Stimulated activated CD4-positive, alpha-beta T cell treated with anti-CD3 and anti-CD28 coated beads, Interleukin-4, amount 100 ng/mL, for 24 hours (primary cell): ENCODE data around the gene LONP2.
"Not testable (repeated sequence)": the region's sequence is repeated elsewhere in the genome, so short reads cannot be mapped to it uniquely, and the experiment has no call there.

Experiments used
- DNase-seq: peaks from one replicate; pipeline ENCODE4 v3.0.0-alpha.2; 2020

The LONP2 gene

GRCh38 chr16:48347191-48347865 lies 103.2 kb downstream of the LONP2 start:
- DNase-seq, result no peak

DNA sequence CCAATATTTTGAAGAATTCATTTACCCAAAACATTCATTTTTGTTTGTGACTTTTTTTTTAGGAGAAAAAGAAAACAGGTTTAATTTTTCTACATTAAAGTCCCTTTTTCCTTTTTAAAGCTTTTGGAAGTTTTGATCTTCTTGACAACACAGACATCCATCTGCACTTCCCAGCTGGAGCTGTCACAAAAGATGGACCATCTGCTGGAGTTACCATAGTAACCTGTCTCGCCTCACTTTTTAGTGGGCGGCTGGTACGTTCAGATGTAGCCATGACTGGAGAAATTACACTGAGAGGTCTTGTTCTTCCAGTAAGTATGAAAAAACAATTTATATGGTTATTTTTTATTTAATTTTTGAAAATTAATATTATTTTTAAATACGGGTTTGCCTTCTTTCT lies 103.9 kb downstream of the LONP2 start:
- no peak for DNase-seq

DNA sequence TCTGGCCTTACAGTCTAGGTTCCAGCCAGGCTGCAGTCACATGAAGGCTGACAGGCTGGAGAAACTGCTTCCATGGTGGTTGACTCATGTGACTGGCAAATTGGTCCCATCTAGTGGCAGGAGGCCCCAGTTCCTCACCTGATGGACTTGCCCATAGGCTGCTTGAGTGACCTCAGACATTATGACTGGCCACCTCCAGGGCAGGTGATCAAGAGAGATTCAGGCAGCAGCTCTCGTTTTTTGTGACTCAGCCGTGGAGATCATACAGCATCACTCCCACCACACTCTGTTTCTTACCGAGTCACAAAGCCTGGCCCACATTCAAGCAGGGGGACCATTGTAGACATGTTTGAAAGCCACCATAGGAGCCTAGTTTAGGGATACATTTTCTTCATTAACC lies 106.6 kb downstream of the LONP2 start:
- no peak for DNase-seq

DNA sequence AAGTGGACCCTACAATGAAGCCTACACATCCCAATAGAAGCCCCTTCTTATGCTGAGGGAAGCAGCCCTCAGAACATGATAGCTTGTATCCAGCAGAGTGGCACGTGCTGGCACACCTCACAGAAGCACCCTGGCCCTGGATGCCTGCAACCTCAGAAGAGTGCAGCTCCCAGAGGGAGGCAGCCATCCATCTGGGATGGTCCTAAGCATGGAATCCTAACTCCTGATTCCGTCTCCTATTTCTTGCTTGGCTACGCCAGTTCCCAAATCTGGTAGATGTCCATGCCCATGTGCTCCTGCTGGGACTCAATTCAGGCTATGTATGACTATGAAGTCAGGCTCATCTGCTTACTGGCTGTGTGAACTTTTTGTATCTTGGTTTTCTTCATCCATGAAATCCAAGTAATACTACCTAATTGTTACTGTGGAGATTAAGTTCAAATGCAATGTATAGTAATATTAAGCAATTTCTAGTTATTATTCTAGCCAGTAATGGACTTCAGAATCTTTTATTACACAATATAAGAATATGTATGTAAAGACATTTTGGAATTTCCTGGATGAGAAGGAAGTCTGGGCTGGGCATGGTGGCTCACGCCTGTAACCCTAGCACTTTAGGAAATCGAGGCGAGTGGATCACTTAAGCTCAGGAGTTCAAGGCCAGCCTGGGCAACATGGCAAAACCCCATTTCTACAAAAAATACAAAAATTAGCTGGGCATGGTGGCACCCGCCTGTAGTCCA lies 108.7 kb downstream of the LONP2 start:
- no peak for DNase-seq

- DNase-seq, result peak; percentile 68
These were observed 109.6 kb downstream of the LONP2 start for GRCh38 chr16:48353565-48354163.

DNA sequence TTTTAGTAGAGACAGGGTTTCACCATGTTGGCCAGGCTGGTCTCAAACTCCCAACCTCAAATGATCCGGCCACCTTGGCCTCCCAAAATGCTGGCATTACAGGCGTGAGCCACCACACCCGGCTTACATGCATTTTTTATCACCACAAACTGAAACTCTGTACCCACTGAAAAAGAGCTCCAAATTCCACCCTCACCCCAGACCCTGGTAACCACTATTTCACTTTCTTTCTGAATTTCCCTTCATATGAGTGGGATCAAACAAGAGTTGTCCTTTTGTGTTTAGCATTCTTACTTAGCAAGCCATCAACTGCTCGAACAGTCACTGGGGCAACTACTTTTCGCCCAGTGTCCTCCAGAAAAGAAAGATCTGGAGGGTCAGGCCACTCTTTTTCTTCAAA lies 110.3 kb downstream of the LONP2 start:
- DNase-seq, result not testable (repeated sequence)

- no peak for DNase-seq
These were observed 111.1 kb downstream of the LONP2 start for GRCh38 chr16:48354877-48355855.

GRCh38 chr16:48356633-48357376 lies 112.7 kb downstream of the LONP2 start:
- no peak for DNase-seq

DNA sequence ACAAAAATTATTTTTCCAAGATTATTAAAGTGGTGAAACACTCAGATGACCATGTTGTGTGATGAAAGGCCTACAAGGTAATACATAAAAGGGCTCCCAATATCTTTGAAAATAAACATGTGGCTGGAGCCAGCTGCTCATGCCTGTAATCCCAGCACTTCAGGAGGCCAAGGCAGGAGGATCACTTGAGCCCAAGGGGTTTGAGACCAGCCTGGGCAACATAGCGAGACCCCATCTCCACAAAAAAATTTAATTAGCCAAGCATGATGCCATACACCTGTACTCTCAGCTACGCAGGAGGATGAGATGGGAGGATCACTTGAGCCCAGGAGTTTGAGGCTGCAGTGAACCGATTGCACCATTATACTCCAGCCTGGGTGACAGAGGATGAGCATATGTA lies 114.3 kb downstream of the LONP2 start:
- DNase-seq, result no peak

GRCh38 chr16:48359983-48360382 lies 115.9 kb downstream of the LONP2 start:
- no peak for DNase-seq

GRCh38 chr16:48361012-48361411 lies 116.9 kb downstream of the LONP2 start:
- DNase-seq, result no peak

DNA sequence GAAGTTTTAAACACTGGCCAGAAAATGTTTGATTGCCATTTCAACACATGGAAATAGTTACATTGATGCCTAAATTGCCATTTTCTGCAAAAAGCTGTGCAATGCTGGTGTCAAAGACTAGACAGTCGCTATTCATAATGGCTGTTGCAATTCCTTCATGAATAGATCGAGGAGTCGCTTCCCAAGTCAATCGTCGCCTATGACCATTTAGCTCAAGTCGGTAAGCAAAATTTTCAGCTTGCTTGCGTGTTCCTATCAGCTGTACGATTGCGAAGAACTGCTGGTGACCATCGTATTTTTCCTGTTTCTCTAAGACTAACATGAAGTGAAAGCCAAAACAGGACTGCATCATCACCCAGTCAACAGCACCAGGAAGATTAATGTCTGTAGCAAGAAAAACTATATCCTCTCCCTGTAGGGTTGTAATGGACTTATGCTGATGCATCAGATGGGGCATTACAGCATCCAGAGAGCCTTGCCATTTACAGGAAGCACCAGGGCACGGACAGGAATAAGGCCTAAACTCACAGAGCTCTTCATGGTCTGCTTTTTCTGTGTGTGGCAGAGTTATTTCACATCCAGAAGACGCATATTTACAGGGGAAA lies 117.5 kb downstream of the LONP2 start:
- DNase-seq, result no peak

DNA sequence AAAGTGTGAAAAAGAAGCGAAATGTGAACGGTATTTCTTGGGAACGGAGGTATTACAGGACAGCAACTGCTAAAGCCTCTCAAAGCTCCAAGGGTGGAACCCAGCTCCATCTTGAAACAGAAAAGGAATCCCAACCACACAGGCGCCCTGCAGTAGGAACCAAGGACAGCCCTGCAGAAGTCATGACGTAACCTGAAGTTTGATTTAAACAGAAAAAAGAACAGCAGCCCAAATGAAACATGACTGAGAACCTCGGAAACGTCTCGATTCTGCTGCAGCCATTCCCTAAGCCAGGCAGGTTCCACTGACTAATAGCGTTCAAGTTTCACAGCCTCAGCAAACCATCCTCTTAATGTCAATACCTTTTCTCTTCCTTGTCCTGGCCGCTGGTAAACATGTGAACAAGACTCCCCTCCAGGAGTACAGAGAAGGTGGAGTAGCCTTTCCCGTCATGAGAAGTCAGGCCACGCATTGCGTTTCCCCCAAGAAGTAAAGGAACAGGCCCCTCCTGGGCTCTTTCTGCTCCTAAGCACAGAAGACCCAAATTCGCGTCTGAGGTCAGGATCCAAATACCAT lies 121.0 kb downstream of the LONP2 start:
- DNase-seq, result no peak

GRCh38 chr16:48365601-48366164 lies 121.6 kb downstream of the LONP2 start:
- DNase-seq, result peak; percentile 78

DNA sequence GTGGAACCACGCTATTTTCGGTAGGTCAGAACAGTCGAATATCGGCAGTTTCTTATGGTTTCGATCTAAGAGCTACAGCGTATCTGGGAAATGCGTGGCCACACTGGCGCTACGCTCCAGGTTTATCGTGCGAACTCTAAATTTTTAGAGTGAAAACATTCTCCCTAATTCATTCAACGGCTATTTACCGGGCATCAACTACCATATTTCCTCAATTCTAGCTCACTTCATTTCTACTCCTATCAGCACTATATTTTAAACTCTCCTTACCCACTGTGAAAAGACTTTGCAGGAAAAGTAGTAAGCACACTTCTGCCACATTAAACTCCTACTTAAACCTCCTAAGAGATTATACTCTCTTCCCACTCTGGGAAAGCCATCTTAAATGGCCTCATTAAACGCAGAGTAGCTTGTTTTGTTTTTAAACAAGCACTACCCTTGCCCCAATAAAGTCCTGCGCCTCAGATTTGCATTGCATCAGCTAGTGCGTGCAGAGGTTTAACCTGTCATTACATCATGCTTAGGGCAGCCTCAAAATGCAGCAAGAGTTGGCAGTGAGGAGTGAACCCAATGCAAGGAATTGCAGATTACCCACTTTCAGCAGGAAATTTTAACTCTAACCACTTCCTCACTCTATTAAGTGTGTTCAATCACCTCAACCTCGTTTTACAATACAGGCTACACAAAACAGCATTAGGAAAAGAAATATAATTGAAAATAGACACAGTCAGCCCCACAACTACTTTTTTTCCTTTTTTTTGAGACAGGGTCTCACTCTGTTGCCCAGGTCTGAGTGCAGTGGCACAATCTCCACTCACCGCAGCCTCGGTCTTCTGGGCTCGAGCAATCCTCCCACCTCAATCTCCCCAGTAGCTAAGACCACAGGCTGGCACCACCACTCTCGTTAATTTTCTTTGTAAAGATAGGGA lies 122.3 kb downstream of the LONP2 start:
- DNase-seq, result peak; percentile 62

DNA sequence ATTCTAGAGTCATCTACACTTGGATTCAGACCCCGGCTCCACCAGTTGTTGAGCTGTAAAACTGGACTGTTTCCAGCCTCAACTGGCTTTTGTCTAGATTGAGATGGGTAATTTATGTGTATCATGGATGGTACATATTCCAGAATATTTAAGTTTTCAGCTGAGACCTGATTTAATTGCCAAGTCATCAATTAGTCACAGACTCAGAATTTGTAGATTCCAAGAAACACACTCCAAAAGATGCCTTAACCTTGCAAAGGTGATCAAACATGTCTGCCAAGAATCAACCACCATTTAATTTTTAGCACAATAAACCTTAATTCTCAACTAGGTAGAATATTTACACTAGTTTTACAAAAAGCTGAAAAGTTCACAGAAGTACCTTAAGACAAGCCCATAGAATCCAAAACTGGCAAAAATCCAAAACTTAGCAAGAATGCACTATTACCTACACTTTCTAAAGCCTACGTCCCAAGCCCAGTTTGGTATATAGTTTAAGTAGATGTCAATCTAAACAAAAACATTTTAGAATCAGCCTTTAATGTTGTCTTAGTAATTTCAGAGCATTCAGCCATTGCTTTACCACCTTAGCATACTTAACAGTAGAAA lies 123.4 kb downstream of the LONP2 start:
- DNase-seq, result no peak

DNA sequence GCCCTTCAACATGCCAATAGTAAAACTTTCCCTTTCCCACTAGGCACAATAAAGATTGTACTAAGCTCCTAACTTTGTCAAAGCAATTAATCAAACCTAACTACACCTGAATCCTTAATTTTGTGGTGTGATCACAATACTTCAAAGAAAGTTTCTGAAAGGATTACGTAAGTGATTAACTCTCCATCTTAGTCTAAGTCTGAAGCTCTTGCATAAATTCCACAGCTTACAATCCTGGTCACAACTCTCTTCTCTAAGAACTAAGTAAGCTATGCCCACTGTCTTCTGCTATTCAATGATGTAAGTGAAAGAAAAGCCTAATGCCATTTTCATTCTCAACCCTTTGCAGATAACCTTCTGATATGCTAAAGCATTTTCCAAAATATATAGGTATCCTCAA lies 125.7 kb downstream of the LONP2 start:
- DNase-seq, result no peak

DNA sequence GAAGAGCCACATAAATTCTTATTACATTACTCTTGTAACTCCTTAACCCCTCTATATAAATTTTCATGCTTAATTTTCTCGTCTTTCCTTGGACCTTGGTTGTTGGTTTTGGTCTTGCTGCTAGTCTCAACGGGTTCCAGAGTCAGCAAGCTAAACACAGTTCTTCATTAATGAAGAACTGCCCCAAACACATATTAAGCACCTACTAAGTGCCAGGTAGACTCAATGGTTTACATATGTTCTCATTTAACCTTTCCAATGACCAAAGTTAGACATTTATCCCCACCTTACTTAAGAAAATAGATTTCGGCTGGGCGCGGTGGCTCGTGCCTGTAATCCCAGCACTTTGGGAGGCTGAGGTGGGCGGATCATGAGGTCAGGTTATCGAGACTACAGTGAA lies 126.1 kb downstream of the LONP2 start:
- no peak for DNase-seq

- not testable (repeated sequence) for DNase-seq
These were observed 126.7 kb downstream of the LONP2 start for GRCh38 chr16:48370668-48371392.
